GM19324 (cell line): ENCODE measurements around the gene PRKAG3.
"Not testable (repeated sequence)": the region's sequence is repeated elsewhere in the genome, so short reads cannot be mapped to it uniquely, and the experiment has no call there.

ENCODE experiments used
- ATAC-seq: cut with Tn5 transposase; IDR thresholded peaks from one replicate; pipeline ENCODE4 v1.9.1; 2021; ENCODE audit warnings: mild to moderate bottlenecking, moderate library complexity; ENCODE audit not compliant: unreplicated experiment, low FRiP score

The PRKAG3 gene

DNA sequence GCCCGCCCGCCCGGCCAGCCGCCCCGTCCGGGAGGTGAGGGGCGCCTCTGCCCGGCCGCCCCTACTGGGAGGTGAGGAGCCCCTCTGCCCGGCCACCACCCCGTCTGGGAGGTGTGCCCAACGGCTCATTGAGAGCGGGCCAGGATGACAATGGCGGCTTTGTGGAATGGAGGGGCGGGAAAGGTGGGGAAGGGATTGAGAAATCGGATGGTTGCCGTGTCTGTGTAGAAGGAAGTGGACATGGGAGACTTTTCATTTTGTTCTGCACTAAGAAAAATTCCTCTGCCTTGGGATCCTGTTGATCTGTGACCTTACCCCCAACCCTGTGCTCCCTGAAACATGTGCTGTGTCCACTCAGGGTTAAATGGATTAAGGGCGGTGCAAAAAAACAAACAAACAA is 15.4 kb upstream of the PRKAG3 start:
- not testable (repeated sequence) for ATAC-seq

DNA sequence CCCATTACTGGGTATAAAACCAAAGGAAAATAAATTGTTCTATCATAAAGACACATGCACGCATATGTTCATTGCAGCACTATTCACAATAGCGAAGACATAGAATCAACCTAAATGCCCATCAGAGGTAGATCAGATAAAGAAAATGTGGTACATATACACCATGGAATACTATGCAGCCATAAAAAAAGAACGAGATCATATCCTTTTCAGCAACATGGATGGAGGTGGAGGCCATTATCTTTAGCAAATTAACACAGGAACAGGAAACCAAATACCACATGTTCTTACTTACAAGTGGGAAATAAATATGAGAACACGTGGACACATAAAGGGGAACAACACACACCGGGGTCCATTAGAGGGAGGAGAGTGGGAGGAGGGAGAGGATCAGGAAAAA is 12.7 kb upstream of the PRKAG3 start:
- not testable (repeated sequence) for ATAC-seq

DNA sequence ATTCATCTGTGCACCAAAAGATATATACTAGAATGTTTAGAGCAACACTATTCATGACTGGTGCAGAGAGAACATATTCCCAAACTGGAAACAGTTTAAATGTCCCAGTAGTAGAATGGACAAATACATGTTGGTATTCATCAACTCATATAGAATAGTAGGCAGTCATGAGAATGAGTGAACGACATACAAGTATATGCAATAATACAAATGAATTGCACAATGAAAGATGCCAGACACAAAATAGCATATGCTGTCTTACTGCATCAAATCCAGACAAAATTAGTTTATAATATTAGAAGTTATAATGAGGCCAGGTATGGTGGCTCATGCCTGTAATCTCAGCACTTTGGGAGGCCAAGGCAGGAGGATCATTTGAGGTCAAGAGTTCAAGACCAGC is 8.3 kb upstream of the PRKAG3 start:
- ATAC-seq, result no peak

DNA sequence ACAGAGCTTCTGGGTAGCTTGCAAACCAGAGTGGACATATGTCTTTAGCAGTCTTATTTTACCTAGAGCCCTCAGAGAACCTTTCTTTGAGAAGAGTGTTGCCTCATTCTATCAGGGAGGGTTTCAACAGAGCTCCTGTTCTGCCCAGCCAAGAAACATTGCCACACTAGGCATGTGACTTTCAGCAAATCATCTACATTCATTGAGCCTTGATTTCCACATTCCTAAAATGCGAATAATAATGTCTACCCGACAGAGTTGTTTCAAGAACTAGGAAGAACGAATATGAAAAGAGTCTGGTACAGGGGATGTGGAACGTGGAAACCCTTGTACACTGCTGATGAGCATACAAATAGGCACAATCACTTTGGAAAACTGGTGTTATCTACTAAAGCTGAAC is 7.8 kb upstream of the PRKAG3 start:
- no peak for ATAC-seq

DNA sequence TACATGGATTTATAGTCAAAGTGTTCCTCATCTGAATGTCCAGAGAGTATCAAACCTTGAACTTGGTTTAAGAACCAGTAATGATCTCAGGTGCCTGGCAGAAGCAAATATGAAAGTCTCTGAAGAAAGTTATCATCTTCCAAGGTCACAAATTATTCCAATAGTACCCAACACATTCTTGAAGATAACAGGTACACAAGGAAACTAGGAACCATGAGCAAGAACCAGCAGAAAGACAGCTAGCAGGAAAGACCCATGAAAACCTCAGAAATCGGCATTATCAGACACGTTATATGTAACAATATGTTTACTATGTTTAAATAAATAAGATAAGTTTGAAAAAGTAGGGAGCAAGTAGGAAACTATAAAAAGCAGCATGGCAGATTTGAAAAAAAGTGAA is 5.9 kb upstream of the PRKAG3 start:
- no peak for ATAC-seq

DNA sequence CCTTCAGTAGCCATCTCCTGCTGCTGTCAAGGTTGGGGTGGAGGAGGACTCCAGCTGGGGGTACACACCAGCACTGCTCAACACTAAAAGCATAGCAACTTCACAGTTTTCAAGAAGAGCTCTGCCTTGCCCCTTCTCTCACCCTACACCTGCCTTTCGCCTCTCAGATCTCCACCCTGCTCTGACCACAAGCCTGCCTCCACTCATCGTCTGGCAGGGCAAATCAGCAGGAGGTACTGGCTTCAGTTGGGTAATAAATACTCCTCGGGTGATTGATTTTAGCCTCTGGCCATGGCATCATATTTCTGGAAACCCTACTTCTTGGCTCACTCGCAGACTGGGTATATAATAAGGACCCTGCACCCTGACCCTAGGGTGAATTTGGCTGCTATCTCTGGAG is 3.1 kb upstream of the PRKAG3 start:
- ATAC-seq, result no peak

DNA sequence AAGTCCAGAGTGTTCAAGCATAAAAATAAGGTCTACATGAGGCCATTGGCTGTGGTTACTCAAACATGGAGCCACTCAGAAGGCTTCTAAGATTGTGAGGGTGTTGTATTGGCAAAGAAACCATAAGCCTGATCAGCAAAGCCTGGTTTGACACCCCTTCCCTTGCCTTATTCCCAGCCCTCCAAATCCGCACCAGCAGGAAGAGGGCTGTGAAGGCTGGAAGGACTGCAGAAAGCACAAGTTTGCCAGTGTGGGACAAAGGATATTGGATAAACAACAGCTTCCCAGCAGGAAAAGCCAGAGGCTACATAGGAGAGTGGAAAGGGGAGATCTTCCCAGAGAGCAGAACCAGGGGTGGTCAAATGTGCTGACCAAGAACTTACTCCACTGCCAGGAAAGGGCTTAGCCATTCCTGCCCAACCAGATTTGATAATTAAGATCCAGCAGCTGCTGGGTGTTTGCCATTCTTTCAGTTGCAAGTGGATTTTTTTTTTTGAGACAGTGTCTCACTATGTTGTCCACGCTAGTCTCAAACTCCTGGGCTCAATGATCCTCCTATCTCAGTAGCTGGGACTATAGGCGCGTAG is 1.5 kb upstream of the PRKAG3 start:
- ATAC-seq, result no peak

DNA sequence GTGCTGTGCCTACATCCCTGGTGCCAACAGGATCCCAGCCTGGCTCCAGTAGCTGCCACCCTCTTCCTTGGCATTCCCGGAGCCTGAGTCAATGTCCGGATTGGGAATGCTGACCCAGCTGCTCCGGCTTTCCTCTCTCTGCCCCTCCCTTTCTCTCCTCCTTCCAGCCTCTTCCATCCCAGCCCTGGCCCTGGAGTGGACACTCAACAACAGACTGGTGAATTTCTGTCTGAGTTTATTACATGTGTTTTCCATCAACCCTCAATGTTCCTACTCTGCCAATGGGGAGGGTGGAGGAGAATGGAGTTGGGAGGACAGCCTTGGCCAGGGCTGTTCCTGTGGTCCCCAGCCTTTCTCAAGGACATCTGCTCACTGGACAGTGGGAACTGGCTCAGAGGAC is 917 bp upstream of the PRKAG3 start:
- no peak for ATAC-seq

DNA sequence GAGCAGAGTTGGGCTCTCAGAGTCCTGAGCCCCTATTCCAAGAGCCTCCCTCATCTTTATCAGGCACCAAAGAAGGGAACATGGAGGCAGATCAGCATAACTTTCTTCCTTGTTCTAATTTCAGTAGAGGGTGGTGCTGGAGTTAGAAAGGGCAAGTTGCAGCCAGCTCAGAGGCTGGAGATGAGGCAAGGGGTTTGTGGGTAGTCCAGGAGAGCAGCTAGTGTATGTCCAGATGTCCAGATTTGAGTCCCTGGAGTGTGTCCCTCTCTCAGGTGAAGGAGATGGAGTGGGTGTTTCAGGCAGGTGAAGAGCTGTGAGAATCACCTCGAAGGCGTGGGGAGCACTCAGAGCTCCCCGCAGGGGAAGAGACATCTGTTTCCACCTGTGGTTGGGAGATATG is 478 bp upstream of the PRKAG3 start:
- no peak for ATAC-seq

DNA sequence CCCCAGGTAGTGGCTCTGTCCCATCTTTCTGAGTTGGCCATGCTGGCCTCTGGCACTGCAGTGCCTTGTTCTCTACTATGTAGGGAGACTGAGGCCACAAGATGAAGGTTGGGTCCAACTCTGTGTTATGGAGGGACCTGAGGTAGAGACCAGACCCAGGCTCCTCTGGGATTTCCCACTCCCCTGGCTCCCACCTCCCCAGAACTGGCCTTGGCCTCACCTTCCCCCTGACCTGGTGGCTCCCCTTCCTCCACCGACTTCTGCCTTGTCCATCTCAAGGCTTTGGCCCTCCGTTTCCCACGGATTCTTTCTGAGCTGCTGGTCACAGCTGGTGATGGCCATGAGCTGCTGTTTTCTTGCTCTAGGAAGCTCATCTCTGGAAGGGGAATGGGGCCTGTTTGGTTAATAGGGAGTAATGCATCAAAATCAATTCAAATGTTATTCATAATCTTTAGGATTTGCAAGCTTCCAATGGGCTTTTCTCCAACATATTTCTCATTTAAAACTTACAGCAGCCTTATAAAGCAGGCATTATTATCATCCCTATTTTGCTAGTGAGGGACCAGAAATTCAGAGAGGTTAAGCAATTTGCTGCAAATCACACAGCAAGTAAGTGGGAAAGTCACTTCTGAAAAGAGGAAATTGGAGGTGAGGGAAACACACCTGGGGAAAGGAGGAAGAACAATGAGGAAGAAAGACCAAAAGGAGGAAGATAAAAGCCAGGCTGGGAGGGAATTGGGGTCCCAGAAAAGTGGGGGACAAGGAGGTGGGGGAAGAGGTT is 887 bp downstream of the PRKAG3 start:
- no peak for ATAC-seq

DNA sequence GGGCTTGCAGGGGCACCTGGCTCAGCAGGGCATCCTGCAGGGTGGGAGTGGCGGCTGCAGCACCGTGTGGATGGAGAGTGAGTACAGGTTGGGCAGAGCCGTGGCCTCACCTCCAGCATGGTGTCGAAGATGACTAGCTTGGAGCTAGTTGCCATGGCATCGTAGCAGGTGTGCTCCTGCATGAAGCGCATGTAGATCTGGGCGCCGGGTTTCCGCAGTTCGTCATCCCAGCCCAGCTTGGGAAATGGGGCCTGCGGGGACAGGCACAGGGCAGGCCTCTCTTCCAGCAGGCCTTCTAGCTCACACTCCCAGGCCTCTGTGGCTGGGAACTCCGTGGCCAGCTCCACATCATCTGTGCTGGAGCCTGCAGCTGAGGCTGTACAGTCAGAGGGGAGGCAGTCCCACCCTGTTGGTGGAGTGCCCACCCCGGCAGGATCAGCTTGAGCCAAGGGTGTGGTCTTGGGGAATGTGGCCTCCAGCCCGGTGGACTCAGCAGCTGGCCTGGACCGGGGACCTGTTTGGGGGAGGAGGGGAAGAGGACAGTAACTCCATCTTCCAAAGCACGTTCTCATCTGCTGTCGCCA is 1.6 kb downstream of the PRKAG3 start:
- ATAC-seq, result no peak

DNA sequence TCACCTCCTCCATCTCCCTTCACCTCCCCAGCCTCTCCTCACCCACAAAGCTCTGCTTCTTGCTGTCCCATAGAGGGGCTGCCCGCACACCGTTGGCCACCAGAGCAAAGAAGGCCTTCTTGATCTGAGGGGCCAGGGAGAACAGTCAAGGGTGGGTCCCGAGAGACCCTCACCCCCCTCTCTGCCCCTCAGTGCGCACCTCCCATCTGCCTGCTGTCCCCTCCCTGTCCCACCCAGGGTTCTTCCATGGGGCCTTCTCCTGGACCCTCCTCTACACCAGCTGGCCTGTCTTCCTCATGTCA is 3.2 kb downstream of the PRKAG3 start:
- ATAC-seq, result no peak

DNA sequence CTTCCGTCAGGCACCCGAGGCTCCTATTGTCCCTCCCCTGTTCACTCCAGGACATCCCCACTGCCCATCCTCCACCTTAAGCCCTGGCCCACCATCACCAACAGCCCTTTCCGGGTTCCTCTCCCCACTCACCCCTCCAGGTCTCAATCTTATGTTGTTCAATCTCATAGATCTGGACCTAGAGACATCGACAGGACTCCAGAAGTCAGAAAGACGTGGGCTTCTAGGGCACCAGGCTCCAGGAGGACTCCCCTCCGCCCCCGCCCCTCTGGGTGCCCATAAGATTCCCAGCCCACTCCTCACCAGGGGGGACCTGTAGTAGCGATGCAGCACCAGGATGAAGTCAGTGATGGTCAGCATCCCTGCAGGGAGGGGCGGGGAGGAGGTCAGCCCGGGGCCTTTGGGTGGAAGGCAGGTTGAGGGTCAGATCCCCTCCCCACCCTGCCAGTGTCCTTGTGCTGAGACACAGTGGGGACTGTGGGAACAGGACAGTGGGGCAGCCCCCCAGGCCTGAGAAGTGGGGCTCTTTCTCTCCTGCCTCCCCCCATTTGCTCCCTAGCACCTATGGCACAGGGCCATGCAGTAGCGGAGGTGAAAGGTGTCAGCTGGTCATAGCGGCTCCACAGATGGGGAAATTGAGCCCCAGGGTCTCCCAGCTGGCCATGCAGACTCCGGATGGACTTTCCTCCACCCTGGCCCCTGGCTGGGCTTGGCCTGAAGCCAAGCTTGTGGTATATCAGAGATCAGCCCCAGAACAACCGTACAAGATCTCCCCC is 3.7 kb downstream of the PRKAG3 start:
- ATAC-seq, result no peak

DNA sequence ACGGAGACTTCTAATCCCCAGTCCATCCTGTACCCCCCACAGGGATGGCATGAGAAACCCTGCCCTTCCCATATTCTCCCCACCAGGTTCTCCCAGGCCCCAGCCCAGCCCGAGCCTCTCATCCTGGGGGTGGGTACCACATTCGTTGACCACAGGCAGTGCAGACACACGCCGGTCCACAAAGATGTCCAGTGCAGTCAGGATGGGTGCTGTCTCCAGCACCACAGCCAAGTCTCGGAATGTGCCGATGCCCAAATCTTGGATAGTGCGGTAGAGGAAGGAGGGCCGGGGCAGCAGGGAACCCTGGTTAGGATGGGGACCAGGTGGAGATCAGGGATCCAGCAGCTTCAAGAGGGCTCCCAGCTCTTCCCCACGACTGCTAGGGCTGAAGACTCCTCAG is 4.8 kb downstream of the PRKAG3 start:
- ATAC-seq, result no peak

DNA sequence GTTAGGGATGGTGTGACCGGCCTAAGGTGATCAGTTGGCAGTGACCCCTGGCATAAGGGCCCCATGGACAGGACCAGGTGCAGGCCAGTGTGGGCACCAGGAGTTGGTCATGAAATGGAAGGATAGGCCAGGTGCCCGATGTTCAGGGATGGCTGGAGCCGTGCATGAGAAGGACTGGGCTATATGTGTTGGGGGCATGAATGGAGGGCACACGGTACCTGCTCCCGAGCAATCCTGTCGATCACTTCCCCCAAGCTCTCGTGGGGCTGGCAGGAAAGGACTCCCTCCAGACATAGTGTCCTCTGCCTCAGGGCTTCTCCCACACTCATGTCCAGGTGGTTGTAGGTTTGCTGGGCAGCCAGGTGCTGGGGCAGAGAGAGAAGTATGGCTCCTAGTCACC is 7.6 kb downstream of the PRKAG3 start:
- ATAC-seq, result no peak

DNA sequence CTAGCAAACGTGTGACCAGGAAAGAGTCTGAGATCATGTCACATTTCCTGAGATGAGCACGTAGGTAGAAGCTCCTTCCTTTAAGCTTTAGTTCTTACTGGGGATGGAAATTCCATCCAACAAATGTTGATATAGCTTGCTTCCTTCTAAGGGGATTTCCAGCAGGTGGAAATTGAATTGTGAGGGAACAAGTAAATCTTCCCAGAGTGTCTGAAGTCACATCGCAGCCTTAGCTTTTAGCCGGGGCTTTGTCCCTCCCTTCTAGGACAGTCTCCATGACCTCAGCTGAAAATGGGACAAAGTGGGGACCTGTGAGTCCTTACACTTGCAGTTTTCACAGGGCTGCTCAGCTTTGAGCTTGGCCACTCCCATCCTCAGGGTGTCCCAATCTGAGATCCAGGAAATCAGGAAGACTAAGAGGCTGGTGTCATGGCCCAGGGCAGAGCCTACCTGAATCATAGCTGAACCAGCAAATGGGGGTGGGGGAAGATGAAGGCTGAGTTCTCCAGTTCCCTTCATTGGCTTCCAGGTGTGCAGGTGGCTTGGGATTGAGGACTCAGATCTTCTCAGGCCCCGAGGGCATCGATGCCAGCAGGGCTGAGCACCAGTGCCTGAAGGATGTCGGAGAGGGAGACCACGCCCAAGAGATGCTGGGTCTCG is 8.3 kb downstream of the PRKAG3 start:
- no peak for ATAC-seq

DNA sequence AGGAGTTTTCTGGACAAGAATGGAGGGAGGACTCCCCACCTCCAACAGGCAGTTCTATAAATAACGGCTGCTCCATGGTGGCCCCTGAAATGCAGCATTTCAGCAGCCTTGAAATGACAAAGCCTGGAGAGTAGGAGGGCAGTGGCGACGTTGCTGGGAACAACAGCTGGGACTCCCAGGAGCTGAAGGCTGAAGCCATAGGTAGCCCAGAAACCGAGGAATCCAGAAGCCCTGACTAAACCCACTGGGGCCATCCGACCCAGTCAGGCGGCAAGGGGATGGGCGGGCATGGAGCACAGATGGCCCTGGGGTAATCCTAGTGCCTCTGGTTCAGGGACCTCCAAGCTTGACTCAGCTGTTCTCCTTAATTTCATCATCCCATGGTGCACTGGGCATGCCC is 9.0 kb downstream of the PRKAG3 start:
- no peak for ATAC-seq

DNA sequence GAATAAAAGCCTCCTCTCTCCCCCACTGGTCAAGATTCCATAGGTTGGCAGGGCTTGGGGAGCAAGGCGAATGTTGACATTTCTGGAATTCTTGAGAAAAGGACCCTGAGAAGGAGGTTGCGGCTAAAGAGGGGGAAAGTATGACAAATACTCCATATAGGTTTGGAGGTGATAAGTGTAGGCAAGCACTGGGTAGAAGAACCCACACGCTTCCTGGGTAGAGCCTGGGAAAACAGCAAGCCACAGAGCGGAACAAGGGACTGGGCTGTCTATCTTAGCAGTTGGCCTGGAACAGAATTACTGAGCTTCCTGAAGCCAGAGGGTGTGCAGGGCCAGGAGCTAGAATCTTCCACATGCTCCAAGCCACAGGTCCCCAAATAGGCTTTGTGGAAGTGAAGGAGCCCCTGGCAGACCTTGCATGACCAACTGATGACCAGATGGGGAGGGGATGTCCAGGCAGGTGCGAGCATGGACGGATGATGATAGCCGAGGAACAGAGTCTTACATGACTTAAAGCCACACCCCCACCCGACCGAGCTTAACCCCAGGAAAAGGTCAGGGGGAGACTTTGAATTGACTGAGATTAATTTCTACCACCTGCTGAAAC is 9.9 kb downstream of the PRKAG3 start:
- no peak for ATAC-seq

DNA sequence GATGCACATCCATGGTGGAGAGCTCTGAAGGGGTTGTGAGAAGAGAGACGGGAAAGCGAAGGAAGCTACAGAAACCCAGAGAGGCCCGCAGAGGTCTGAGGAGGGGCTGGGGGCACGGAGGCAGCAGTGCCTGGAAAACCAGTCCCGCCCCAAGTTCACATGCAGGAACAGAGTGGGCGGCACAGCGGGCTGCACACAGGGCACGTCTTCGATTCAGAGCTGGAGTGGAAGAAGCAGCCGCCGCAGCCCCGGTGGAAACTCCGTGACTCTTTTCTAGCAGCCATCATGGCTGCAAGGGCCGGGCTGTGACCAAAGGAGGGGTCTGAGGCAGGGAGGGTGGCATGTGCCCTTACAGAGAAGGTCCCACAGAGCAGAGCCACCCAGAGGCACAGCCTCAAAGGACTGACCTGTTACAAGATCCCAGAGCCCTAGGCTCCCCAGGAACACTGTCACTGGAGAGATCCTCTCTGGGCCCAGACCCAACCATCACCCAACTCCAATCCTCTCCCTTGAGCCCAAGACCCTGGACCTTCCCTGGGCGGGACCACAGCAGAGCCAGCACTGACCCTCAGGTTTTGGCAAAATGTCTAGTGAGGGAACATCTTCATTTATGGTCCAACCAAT is 10.7 kb downstream of the PRKAG3 start:
- ATAC-seq, result no peak

DNA sequence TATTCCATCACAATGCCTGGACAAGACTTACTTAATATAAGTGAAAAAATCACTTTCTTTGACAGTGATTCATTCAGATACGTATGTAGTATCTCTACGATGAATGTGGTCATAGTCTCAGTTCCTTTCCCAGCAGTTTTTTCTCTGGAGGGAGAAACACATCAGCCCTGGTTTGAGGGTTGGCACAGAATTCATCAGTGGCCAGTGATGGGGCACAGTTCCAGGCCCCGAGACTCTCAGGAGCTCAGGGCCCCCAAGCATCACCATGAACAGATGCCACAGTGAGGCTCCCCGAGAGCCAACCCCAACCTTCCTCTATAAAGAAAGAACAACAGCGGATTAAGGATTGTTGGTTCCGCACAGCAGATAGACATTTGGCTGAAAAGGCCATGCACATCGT is 12.5 kb downstream of the PRKAG3 start:
- no peak for ATAC-seq
